NCI-H2107 treated with DMSO at 0.1 percent for 48 hours (cell line): ENCODE data around the gene TRPM6.

Experiments used
- DNase-seq: peaks from one replicate; lab custom pipeline; 2025; ENCODE audit not compliant: unreplicated experiment; lab: John Stamatoyannopoulos, UW

TRPM6 gene

GRCh38 chr9:74775396-74775795 lies 112.3 kb downstream of the TRPM6 start:
- no peak for DNase-seq

- peak; percentile 30 for DNase-seq
These were observed 113.7 kb downstream of the TRPM6 start for GRCh38 chr9:74773886-74774479.

DNA sequence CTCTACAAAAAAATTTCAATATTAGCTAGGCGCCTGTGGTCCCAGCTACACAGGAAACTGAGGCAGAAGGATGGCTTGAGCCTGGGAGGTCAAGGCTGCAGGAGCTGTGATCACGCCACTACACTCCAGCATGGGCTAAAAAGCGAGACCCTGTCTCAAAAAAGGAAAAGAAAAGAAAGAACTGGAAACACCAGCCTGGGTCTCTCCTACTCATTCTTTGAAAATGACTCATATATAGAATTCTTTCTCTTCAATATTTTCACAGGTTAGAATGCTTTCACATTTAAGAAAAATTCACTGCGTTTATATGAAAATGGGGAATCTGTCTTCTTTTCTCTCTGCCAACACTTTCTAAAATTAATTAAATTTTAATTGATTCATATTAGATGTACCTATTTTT lies 115.6 kb downstream of the TRPM6 start:
- DNase-seq, result no peak

DNA sequence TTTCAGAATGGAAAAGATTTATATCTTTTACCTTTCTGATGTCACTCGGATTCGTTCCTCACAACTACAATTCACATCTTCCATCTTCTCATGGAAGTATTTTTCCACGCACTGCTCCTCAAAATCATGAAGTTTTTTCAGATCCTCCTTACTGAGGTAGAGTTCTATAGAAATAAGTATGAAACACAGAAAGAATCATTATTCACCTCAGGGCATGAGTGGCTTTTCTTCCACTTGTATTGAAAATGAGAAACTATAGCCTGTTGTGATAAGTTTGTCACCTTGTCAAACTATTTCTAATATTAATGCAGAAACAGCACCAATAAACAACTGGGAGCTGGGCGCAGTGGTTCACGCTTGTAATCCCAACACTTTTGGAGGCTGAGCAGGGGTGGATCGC lies 116.0 kb downstream of the TRPM6 start:
- DNase-seq, result no peak

GRCh38 chr9:74771262-74771585 lies 116.5 kb downstream of the TRPM6 start:
- DNase-seq, result no peak

DNA sequence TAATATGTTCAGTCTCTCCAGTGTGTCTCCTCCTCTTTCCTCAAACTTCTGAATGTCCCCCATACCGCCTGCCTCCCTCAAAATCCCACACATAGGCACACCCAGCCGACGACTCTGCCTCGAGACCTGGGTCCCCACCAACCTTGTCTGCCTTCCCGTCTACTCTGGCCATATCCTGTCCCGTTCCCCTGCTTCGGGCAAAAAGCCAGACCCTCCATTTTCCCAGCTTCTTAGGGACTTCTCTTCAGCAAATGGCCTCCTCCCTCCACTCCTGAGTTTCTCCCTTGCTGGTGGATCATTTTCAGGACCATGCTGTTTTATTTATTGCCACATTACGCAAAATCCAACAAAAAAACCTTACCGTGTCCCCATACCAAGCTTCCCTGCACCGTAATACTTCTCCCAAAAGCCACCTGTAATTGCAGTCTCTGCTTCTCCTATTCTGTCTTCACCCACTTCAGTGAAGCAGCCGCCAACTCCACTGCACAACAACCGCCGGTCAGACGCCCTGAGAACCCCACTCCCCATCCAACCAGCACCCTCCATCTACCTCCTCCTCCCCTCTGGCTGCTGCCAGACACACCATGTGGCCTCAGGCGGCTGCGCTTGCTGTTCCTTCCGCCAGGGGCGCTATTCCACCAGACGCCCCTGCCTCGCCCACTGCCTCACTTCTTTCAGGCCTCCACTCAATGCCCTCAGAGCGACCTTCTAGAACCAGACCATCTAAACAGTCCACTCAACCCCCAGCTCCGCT lies 117.0 kb downstream of the TRPM6 start:
- DNase-seq, result no peak

DNA sequence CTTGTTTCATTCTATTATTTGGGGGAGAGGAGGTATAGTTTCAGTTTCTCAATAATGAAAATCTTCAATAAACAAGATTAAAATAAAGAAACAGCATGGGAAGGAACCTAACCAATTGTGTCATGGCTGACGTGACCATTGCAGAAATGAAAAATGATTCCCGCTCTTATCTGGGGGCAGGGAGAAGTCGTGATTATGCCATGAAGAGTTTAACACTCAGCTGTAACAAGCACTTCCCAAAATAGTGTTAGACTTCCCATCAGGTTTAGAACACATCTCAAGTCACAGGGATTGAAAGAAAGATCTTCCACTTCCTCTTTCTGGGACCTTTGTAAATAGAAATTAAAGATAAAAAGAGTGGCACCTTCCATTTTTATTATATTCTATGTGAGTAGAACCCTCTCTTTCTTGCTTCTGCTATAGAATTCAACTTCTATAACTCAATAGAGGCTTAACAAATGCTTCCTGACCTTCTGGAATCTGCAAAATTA lies 122.2 kb downstream of the TRPM6 start:
- no peak for DNase-seq

GRCh38 chr9:74762950-74763349 lies 124.8 kb downstream of the TRPM6 start:
- no peak for DNase-seq

DNA sequence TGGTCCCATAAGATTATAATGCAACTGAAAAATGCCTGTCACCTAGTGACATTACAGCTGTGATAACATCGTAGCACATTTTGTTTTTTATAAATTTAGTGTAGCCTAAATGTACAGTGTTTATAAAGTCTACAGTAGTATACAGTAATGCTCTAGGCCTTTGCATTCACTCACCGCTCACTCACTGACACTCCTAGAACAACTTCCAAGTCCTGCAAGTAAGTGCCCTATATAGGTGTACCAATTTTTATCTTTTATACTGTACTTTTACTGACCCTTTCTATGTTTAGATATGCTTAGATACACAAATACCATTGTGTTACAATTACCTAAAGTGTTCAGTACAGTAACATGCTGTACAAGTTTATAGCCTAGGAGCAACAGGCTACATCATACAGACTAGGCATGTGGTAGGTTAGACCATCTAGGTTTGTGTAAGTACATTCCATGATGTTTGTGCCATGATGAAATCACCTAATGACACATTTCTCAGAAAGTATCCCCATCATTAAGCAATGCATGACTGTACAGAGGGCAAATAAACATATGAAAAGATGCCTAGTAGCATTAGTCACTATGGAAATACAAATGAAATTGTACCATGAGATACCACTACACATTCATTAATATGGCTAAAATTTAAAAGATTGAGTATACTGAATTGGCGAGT lies 127.6 kb downstream of the TRPM6 start:
- DNase-seq, result no peak

- no peak for DNase-seq
These were observed 131.7 kb downstream of the TRPM6 start for GRCh38 chr9:74755999-74756398.

GRCh38 chr9:74755355-74755754 lies 132.4 kb downstream of the TRPM6 start:
- no peak for DNase-seq

DNA sequence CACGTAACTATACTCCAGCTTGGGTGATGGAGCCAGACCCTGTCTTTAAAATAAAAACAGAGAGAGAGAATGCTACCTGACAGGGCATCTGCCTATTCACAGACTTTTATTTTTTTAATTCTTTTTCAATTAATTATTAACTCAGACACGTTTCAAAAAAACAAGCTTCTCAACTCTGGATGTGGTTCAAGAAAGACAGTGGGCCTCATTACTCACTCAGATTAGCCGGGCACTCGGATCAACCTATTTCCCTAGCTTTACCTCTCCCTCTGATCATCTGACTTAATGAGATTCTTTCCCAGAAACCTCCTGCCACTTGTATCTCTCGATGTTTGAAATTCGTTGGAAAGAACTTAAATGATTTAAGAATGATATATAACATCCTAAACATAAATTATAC lies 134.1 kb downstream of the TRPM6 start:
- no peak for DNase-seq

DNA sequence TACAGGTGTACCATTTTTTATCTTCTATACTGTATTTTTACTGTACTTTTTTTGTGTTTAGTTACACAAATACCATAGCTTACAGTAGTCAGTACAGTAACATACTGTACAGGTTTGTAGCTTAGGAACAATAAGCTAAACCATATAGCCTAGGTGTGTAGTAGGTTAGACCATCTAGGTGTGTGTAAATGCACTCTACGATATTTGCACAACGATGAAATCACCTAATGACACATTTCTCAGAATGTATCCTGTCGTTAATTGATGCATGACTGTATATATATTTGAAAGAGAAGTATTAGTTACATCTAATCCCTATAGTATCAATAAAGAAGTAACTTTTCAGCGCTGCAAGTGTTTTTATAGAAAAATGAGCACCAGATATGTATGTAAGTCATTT lies 138.8 kb downstream of the TRPM6 start:
- DNase-seq, result no peak

DNA sequence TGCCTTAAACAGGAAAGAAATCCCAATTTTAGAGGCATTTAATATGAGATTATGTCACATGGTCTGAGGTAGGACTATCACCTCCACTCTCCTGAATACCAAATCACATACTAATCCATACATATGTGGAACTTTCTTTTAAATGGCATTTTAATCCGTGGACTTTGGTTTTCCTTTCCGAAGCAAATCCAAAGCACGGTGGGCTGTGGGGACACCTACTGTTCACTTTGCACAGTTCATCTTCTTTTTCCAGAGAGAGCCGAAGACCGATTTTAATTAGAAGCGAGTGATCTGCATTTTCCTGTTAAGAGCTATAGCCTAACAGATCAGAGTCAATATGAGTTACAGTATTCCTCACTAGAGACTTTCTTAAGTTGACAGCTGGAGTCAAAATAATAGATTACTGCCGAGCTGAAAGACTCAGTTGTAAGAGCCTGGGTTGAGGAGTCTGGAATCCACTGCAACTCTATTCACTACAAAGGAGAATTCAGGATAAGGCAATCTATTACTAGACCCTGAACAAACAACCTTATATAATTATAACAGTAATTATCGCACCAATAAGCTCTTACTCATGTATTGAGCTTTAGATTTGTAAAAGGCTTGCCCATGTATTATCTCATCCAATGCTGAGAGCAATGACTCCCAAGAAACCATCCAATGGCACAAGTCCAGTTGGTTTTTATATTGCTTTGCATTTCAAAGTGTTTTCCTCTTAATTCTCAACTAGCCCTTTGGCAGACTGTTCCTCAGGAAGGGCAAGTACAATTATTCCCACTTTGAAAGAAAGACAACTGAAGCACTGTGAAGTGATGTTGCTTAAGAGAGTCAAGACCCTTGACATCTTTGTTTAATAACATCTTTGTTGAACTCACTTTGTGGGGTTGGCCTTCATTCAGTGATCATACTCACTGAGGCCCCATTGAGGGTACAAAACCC lies 144.7 kb downstream of the TRPM6 start:
- peak; percentile 4 for DNase-seq

- DNase-seq, result no peak
These were observed 145.4 kb downstream of the TRPM6 start for GRCh38 chr9:74742191-74742790.

- no peak for DNase-seq
These were observed 151.1 kb downstream of the TRPM6 start for GRCh38 chr9:74736646-74737045.

- DNase-seq, result no peak
These were observed 152.0 kb downstream of the TRPM6 start for GRCh38 chr9:74735761-74736160.

GRCh38 chr9:74729136-74729695 lies 158.5 kb downstream of the TRPM6 start:
- no peak for DNase-seq

DNA sequence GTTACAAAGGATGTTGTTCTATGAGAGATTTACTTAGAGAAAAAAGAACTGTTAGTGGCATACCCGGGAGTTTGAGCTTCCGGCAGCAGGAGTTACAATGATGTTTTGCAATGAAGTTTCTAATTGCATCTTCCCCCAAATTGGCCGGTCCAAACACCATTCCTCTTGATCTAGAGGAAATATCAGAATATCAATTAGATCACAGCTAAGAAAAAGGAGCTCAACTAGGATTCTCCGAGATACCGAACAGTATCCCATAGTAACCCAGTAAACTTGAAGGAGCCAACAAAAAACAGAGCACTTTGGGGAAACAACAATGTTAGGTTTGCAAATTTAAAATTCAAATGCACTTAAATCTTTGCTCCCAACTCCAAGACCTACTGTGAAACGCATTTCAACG lies 159.5 kb downstream of the TRPM6 start:
- no peak for DNase-seq

- DNase-seq, result no peak
These were observed 161.1 kb downstream of the TRPM6 start for GRCh38 chr9:74726581-74726980.

DNA sequence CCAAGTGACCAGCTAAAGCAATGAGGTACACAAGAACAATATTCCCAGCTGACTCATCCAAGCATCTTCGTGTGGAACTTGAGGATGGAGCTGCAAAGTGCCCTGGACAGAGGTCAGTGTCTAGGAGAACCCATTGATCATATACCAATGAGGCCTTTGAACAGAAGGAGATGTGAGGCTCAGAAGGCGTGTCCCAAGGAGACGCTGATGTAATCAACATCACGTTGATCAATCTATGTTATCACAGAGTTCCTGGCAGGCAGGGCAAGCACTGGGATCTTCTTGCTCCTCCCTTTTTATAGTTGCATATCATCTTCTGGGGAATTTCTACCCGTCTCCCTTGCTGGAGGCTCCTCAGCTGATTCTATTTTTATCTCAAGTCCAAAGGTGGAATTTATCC lies 163.4 kb downstream of the TRPM6 start:
- no peak for DNase-seq
